ENCODE measurements around the gene PAQR7. TPM values are rescaled to one million over a fixed set of nuclear protein-coding genes. Genes with fewer than 3 reads are reported as not detected.

Gene PAQR7
- total RNA-seq, 3 donors from 2014 or later: 4.2 to 8.2 (median 7.2) TPM

DNA sequence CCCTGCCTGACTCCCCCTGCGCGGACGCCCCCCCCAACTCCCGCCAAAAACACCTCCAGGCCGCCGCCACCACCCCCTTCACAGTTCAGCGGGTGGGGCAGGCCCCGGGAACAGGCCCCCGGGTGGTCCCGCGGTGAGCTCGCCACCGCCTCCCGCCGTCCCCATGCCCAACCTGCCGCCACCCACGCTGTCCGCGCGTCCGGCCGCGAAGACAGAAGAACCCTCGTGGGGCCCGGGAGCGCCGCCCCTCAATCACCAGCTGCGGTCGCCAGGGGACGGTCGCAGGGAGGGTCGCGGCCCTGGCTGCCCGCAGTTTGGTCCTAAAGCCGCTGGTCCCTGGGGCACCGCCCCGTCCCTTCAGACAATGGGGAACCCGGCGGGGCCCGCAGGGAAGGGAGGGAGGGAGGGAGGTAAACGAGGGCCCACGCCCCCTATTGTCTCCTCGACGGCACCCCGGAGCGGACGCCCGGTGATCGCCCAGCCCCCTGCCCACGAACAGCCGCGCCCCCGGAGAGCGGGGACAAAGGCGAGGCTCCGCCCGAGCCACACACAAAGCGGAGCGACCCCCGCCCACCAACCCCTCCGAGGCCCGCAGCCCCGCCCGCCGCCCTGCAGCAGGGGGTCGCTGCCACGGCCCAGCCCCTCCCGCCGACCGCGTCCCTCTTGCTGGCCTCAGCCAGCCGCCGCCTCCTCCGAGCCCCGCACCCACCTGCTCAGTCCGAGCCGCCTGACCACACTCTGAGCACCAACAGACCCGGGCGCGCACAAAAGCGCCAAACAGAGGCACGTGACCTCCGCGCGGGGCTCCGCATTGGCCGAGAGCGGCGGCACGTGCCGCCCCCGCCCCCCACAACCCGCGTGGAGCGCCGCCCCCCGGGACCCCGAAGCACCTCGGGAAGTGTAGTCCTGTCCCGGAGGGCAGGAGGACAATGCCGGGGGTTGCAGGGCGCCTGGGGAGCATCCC is 30.5 kb upstream of the PAQR7 start, which contains the start of gene STMN1:
Gene STMN1 (minus strand): TSS at position 740 of the 964 bp plus-strand sequence. CDS start 1,743 bp downstream, outside the sequence.
- DNase-seq (ENCODE audit: low spot score in 2 of 2): peak; percentile 83 to 90
- Histone ChIP-seq H3K4me1 (peaks cover 0 to 4% of the 10 kb centered on the region in 2 donors), H3K27ac (peak within 1 kb of the TSS; percentile 59 to 68), H3K36me3 (no peaks in the 10 kb centered on the region), H3K4me3 (peak within 1 kb of the TSS; percentile 62 to 82 (median 73)), H3K9me3 (no peaks in the 10 kb centered on the region), H3K27me3 (no peaks in the 10 kb centered on the region)
- TF ChIP-seq, protein P1, sequence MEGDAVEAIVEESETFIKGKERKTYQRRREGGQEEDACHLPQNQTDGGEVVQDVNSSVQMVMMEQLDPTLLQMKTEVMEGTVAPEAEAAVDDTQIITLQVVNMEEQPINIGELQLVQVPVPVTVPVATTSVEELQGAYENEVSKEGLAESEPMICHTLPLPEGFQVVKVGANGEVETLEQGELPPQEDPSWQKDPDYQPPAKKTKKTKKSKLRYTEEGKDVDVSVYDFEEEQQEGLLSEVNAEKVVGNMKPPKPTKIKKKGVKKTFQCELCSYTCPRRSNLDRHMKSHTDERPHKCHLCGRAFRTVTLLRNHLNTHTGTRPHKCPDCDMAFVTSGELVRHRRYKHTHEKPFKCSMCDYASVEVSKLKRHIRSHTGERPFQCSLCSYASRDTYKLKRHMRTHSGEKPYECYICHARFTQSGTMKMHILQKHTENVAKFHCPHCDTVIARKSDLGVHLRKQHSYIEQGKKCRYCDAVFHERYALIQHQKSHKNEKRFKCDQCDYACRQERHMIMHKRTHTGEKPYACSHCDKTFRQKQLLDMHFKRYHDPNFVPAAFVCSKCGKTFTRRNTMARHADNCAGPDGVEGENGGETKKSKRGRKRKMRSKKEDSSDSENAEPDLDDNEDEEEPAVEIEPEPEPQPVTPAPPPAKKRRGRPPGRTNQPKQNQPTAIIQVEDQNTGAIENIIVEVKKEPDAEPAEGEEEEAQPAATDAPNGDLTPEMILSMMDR (IDR thresholded peaks at IDR 0.05): no peak
- TF ChIP-seq POLR2A (IDR thresholded peaks at IDR 0.05) (peak; percentile 60), POLR2AphosphoS5 (IDR thresholded peaks at IDR 0.05) (peak; percentile 16 to 78 (median 57))
- intact Hi-C loops (cut with DNase I; ENCODE audit: low total_unique reads): no loop called here

DNA sequence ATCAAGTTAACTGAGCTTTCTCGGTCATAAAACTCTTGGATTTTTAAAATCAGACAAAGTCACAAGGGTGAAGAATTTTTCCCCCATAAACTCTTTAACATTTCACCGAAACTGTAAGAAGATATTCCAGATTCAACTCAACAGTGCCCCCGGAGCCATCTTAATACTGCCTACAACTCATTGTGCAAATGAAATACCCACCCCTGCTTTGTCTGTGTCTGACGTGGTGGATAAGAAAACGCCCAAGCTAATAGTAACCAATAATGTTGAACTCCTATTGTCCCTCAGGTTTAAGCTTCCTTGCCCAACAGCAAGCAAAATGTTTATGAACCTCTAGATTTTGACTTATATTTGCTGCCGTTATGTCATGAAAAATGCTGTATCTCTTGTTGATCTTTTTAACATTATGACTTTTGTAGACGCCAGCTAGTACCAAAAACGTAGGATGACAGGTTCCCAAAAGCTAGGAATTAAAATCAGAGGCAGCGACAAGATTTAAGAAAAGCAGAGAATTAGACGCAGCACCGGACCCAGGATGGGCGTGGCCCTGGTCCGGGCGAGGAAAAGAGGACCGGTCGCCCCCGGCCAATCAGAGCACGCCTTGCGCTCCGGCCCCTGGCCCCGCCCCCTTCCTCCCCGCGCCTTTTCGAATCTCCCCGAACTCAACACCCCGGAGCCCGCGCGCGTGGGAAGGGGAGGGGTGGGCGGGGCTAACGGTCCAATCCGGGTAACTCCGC is 29.6 kb upstream of the PAQR7 start:
- intact Hi-C loops (cut with DNase I; ENCODE audit: low total_unique reads): no loop called here
- Histone ChIP-seq H3K9me3 (no peaks in the 10 kb centered on the region), H3K36me3 (no peaks in the 10 kb centered on the region), H3K27ac (no peak overlapping the region), H3K27me3 (no peaks in the 10 kb centered on the region), H3K4me3 (peak overlapping the region; percentile 62 to 82 (median 73)), H3K4me1 (peaks cover 0 to 4% of the 10 kb centered on the region in 2 donors)
- TF ChIP-seq POLR2AphosphoS5 (IDR thresholded peaks at IDR 0.05) (no peak), POLR2A (IDR thresholded peaks at IDR 0.05) (no peak)
- TF ChIP-seq, protein P1 (IDR thresholded peaks at IDR 0.05): no peak
- peak; percentile 92 to 93 for DNase-seq (ENCODE audit: low spot score in 2 of 2)

DNA sequence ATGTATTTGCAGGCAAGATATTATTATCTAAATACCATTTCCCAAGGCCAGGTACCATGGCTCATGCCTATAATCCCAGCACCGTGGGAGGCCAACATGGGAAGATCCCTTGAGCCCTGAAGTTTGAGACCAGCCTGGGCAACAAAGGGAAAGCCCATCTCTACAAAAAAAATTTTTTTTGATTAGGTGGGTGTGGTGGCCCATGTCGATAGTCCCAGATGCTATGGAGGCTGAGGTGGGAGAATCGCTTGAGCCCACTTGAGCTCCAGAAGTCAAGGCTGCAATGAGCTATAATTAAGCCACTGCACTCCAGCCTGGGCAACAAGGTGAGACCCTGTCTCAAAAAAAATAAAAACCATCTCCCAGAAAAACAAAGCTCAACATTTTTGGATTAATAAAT is 28.5 kb upstream of the PAQR7 start:
- H3K27me3 ChIP-seq: no peaks in the 10 kb centered on the region
- no peaks in the 10 kb centered on the region for H3K36me3 ChIP-seq
- intact Hi-C loops (cut with DNase I; ENCODE audit: low total_unique reads): no loop called here
- no peak for DNase-seq (ENCODE audit: low spot score in 2 of 2)
- TF ChIP-seq POLR2AphosphoS5 (IDR thresholded peaks at IDR 0.05) (no peak), POLR2A (IDR thresholded peaks at IDR 0.05) (no peak)
- TF ChIP-seq, protein P1 (IDR thresholded peaks at IDR 0.05): no peak
- no peak overlapping the region for H3K4me3 ChIP-seq
- H3K9me3 ChIP-seq: no peaks in the 10 kb centered on the region
- no peak overlapping the region for H3K27ac ChIP-seq
- peaks cover 0 to 4% of the 10 kb centered on the region in 2 donors for H3K4me1 ChIP-seq

DNA sequence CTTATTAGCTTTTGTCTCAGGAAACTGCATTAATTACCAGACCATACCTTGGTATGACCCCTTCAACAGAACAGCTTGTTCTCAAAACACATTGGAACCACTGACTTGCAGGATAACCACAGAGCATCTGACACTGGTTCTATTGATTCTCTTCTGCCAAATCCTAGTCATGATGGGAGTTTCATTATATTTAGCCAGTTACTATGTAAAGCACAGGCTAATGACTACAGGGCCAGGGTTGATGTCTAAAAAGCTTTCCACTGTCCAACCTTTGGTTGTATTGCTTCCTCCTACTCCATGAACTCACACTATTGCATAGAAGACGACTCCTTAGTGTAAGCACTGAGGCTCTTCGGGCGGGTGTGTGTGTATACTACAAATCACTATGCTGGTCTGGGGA is 27.0 kb upstream of the PAQR7 start:
- Histone ChIP-seq H3K4me1 (peaks cover 0 to 4% of the 10 kb centered on the region in 2 donors), H3K27ac (no peak overlapping the region)
- intact Hi-C loops (cut with DNase I; ENCODE audit: low total_unique reads): no loop called here

More for the DNA sequence above, 27.0 kb upstream of the PAQR7 start:
- DNase-seq (ENCODE audit: low spot score in 2 of 2): no peak
- no peak overlapping the region for H3K4me3 ChIP-seq
- no peaks in the 10 kb centered on the region for H3K36me3 ChIP-seq
- no peak for TF ChIP-seq POLR2AphosphoS5 (IDR thresholded peaks at IDR 0.05)
- TF ChIP-seq, protein P1 (IDR thresholded peaks at IDR 0.05): no peak
- no peak for TF ChIP-seq POLR2A (IDR thresholded peaks at IDR 0.05)
- no peaks in the 10 kb centered on the region for H3K27me3 ChIP-seq
- no peaks in the 10 kb centered on the region for H3K9me3 ChIP-seq
